Measurements from ENCODE around the gene MVD.

The MVD gene

GRCh38 chr16:88627531-88628411, 35.1 kb downstream of the MVD start:
- no peak for TF ChIP-seq SIN3A (IDR thresholded peaks at IDR 0.05; ENCODE audit: borderline replicate concordance, insufficient read depth, low read length)
- no peak for TF ChIP-seq POLR2AphosphoS5 (IDR thresholded peaks at IDR 0.05; ENCODE audit: low read depth, low read length)
- no peak for TF ChIP-seq TAF1 (IDR thresholded peaks at IDR 0.05; ENCODE audit: borderline replicate concordance, insufficient read depth, low read length)
- TF ChIP-seq FOXP2 (optimal IDR thresholded peaks at IDR 0.05; ENCODE audit: borderline replicate concordance, extremely low read depth, extremely low read length, insufficient read depth) = no peak
- TF ChIP-seq REST (IDR thresholded peaks at IDR 0.05; ENCODE audit: insufficient read depth in 1 of 2, low read depth in 2 of 2, low read length in 2 of 2) = no peak

- TF ChIP-seq FOXP2 (optimal IDR thresholded peaks at IDR 0.05; ENCODE audit: borderline replicate concordance, extremely low read depth, extremely low read length, insufficient read depth) (no peak), POLR2AphosphoS5 (IDR thresholded peaks at IDR 0.05; ENCODE audit: low read depth, low read length) (no peak), SIN3A (IDR thresholded peaks at IDR 0.05; ENCODE audit: borderline replicate concordance, insufficient read depth, low read length) (no peak), REST (IDR thresholded peaks at IDR 0.05; ENCODE audit: insufficient read depth in 1 of 2, low read depth in 2 of 2, low read length in 2 of 2) (no peak), TAF1 (IDR thresholded peaks at IDR 0.05; ENCODE audit: borderline replicate concordance, insufficient read depth, low read length) (no peak)
These were observed 36.2 kb downstream of the MVD start for GRCh38 chr16:88626646-88627045.

- no peak for TF ChIP-seq POLR2AphosphoS5 (IDR thresholded peaks at IDR 0.05; ENCODE audit: low read depth, low read length)
- TF ChIP-seq TAF1 (IDR thresholded peaks at IDR 0.05; ENCODE audit: borderline replicate concordance, insufficient read depth, low read length) = no peak
- TF ChIP-seq FOXP2 (optimal IDR thresholded peaks at IDR 0.05; ENCODE audit: borderline replicate concordance, extremely low read depth, extremely low read length, insufficient read depth) = no peak
- TF ChIP-seq SIN3A (IDR thresholded peaks at IDR 0.05; ENCODE audit: borderline replicate concordance, insufficient read depth, low read length) = no peak
- TF ChIP-seq REST (IDR thresholded peaks at IDR 0.05; ENCODE audit: insufficient read depth in 1 of 2, low read depth in 2 of 2, low read length in 2 of 2) = no peak
These were observed 37.8 kb downstream of the MVD start for GRCh38 chr16:88624977-88625576.

- TF ChIP-seq FOXP2 (optimal IDR thresholded peaks at IDR 0.05; ENCODE audit: borderline replicate concordance, extremely low read depth, extremely low read length, insufficient read depth) = no peak
These were observed 38.4 kb downstream of the MVD start for GRCh38 chr16:88624481-88624880.

GRCh38 chr16:88623858-88624257, 39.0 kb downstream of the MVD start:
- TF ChIP-seq TAF1 (IDR thresholded peaks at IDR 0.05; ENCODE audit: borderline replicate concordance, insufficient read depth, low read length) = no peak
- TF ChIP-seq REST (IDR thresholded peaks at IDR 0.05; ENCODE audit: insufficient read depth in 1 of 2, low read depth in 2 of 2, low read length in 2 of 2) = no peak
- TF ChIP-seq SIN3A (IDR thresholded peaks at IDR 0.05; ENCODE audit: borderline replicate concordance, insufficient read depth, low read length) = no peak
- no peak for TF ChIP-seq FOXP2 (optimal IDR thresholded peaks at IDR 0.05; ENCODE audit: borderline replicate concordance, extremely low read depth, extremely low read length, insufficient read depth)
- TF ChIP-seq POLR2AphosphoS5 (IDR thresholded peaks at IDR 0.05; ENCODE audit: low read depth, low read length) = no peak
